Stimulated activated CD8-positive, alpha-beta memory T cell treated with anti-CD3 and anti-CD28 coated beads, Interleukin-12 subunit alpha, Interleukin-12 subunit beta, amount 100 ng/mL, for 24 hours (primary cell): ENCODE data around the gene TMEM38B.
"Not testable (repeated sequence)": the region's sequence is repeated elsewhere in the genome, so short reads cannot be mapped to it uniquely, and the experiment has no call there.

Source experiments
- DNase-seq: peaks from one replicate; pipeline ENCODE4 v3.0.0-alpha.2; 2020; ENCODE audit errors: extremely low read depth

TMEM38B gene

DNA sequence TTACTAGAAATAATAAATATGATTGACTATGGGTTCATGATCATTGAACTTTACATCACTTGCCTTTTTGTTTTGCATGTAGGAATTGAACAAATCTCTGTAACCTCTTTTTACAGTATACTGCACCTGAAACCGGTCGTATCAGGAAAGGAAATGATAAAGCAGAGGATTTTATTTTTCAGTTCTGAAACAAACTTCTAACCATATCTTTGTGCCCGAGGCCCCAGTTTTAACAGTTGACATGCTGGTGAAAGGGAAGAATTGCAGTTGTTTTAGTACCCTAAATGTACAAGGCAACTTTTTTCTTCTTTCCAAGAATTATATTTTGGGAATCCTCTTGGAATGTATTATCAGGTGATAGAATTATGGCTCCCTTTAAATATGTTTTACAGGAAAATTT is 27.8 kb downstream of the TMEM38B start:
- no peak for DNase-seq

DNA sequence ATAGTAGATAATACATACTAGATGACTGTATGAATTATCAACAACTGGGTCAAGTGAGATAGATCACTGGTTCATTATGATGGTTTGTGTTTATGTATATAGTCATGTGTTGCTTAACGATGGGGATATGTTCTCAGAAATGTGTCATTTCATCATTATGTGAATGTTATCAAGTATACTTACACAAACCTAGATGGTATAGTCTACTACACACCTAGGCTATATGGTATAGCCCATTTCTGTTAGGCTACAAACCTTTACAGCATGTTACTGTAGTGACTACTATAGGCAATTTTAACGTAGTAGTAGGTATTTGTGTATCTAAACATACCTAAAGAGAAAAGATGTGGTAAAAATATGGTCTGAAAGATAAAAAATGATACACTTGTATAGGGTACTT is 31.0 kb downstream of the TMEM38B start:
- DNase-seq, result no peak

DNA sequence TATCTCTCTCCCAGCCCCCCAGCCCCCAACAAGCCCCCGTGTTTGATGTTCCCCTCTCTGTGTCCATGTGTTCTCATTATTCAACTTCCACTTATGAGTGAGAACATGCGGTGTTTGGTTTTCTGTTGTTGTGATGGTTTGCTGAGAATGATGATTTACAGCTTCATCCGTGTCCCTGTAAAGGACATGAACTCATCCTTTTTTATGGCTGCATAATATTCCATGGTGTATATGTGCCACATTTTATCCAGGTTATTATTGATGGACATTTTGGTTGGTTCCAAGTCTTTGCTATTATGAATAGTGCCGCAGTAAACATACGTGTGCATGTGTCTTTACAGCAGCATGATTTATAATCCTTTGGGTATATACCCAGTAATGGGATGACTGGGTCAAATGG is 33.9 kb downstream of the TMEM38B start:
- DNase-seq, result not testable (repeated sequence)

DNA sequence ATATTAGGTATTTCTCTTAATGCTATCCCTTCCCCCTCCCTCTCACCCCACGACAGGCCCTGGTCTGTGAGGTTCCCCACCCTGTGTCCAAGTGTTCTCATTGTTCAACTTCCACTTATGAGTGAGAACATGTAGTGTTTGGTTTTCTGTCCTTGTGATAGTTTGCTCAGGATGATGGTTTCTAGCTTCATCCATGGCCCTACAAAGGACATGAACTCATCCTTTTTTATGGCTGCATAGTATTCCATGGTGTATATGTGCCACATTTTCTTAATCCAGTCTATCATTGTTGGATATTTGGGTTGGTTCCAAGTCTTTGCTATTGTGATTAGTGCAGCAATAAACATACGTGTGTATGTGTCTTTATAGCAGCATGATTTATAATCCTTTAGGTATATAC is 37.1 kb downstream of the TMEM38B start:
- not testable (repeated sequence) for DNase-seq

GRCh38 chr9:105735366-105735765 is 41.0 kb downstream of the TMEM38B start:
- no peak for DNase-seq

DNA sequence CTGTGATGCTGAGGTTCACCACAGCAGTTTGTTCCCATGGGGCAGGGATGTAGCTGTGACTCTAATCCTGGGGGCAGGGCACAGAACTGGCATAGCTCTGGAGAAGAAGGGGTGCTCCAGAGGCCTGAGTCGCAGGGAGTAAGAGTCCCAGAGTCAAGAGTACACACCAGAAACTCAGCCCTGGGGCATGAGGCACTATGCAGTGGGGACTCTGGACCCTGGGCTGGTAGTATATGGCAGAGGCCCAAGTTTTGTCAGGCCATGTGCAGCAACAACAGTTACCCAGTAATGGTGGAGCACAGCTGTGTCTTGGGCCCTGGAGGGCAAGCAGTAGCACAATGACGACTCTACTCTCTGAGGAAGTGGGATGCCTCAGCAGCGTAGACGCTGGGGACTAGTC is 42.9 kb downstream of the TMEM38B start:
- no peak for DNase-seq

DNA sequence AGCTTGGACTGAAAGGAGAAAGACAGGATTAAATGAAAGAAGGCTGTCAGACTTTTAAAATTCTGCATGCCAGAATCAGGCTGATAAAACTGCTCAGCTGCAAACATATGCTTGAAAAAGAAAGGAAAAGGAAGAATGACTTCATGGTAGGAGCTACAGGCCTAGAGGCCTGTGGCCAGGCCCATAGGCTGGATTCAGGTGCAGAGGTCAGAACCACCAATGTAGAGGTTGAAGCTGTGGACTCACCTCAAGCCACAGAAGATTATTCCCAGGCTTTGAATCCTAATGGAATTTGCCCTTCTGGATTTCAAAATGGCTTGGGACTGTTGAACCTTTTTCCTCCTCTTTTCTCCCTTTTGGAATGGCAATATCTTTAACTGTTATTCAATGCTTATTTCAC is 47.7 kb downstream of the TMEM38B start:
- no peak for DNase-seq

GRCh38 chr9:105747325-105747724 is 53.0 kb downstream of the TMEM38B start:
- not testable (repeated sequence) for DNase-seq

GRCh38 chr9:105751761-105752160 is 57.4 kb downstream of the TMEM38B start:
- DNase-seq, result no peak

DNA sequence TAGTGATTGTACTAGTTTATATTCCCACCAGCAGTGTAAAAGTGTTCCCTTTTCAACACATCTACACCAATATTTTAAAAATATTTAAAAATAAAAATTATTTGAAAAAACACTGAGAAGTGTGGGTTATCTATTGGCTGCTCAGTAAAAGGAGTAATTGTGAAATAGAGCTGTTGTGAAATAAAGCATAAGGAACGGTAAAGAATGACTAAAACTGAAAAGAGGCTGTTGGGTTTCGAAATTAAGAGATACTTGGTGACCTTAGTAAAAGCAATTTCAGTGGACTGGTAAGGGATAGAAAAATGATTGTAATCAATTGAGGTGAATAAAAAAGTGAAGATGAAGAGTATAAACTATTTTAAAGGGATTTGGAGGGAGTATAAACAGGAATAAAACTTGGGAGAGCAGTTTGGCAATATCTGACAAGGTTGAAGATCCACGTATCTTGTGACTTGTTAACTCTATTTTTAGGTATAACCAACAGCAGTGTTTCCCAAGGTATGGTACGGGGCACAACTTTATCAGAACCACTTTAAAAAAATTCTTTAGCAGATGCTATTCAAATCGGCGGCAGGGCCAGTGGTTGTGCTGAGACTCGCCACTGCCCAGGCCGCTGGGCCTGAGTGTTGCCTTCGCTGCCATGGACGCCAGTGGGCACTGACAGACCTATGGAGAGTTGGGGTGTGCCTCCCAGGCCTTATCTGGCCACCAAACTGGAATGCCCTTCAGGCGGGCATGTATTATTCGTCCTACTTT is 63.3 kb downstream of the TMEM38B start:
- DNase-seq, result no peak

DNA sequence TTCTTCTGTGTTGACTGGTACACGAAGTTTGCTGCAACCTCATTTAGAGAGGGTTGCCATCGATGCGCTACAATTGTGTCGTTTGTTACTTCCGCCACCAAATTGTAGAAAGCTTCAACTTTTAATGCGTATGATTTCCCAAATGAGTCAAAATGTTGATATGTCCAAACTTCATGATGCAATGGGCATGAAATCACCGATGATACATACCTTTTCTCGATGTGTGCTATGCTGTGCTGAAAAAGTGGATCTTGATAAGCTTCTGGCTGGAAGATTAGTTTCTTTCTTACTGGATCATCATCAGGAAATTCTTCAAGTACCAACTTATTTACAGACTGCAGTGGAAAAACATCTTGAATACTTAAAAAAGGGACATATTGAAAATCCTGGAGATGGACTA is 65.7 kb downstream of the TMEM38B start:
- no peak for DNase-seq

DNA sequence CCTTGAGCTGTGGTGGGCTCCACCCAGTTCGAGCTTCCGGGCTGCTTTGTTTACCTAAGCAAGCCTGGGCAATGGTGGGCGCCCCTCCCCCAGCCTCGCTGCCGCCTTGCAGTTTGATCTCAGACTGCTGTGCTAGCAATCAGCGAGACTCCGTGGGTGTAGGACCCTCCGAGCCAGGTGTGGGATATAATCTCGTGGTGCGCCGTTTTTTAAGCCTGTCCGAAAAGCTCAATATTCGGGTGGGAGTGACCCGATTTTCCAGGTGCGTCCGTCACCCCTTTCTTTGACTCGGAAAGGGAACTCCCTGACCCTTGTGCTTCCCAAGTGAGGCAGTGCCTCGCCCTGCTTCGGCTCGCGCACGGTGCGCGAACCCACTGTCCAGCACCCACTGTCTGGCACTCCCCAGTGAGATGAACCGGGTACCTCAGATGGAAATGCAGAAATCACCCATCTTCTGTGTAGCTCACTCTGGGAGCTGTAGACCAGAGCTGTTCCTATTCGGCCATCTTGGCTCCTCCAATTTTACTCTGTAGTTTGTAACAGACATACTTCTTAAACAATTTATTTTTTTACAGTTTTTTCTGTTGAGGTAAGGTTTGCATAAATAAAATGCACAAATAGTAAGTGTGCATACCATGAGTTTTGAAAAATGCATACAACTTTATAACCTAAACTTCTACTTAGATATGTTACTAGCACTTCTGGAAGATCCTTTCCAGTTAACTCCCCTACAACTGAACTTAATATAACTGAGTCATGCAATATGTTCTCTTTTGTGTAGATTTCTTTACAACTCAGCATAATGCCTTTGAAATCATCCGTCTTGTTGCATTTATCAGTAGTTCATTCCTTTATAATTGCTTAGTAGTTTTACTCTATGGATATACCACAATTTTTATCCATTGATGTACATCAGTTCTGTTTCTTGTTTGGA is 88.5 kb downstream of the TMEM38B start:
- DNase-seq, result not testable (repeated sequence)

- DNase-seq, result not testable (repeated sequence)
Measured at GRCh38 chr9:105783495-105783872, 89.1 kb downstream of the TMEM38B start.

GRCh38 chr9:105786796-105787195 is 92.5 kb downstream of the TMEM38B start:
- DNase-seq, result not testable (repeated sequence)

DNA sequence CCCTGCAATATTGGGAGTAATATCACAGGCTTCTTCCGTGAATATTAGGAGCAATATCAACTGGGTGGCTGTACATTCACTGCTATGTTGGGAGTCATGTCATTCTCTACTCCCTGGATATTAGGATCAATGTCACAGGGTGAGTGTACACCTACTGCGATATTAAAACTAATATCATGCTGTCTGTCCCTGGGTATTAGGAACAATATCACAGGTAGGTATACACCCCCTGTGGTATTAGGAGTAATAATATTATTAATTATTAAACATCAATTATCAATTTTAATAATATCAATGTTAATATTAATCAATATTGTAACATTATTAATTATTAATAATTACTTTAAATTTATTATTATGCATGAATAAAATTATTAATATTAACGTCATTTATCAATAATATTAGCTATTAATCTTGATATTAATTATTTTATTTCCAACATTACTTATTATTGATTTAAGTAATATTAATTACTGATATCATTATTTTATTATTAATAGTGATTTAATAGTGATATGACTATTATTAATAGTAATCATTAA is 121.9 kb downstream of the TMEM38B start:
- DNase-seq, result no peak

DNA sequence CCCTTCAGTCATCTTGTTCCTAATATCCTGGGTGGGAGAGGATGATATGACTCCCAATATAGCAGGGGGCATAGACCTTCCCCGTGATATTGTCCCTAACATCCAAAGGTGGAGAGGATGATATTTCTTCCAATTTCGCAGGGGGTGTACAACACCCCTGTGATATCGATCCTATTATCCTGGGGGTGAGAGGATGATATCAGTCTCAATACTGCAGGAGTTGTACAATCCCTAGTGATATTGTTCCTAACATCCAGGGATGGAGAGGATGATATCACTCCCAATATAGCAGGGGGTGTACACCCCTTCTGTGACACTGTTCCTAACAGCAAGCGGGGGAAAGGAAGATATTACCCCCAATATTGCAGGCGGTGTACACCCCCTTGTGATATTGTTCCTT is 122.6 kb downstream of the TMEM38B start:
- no peak for DNase-seq

DNA sequence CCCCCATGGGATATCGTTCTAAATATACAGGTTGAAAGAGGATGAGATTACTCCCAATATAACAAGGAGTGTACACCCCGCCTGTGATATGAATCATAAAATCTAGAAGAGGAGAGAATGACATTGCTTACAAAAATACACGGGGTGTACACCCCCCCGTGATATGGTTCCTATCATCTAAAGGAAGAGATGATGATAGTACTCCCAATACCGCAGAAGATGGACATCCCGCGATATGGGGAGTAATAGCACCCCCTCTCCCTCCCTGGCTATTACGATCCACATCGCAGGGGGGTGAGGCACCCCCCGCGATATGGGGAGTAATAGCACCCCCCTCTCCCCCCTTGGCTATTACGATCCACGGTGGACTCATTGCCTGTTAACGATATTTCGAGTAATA is 124.6 kb downstream of the TMEM38B start:
- no peak for DNase-seq

DNA sequence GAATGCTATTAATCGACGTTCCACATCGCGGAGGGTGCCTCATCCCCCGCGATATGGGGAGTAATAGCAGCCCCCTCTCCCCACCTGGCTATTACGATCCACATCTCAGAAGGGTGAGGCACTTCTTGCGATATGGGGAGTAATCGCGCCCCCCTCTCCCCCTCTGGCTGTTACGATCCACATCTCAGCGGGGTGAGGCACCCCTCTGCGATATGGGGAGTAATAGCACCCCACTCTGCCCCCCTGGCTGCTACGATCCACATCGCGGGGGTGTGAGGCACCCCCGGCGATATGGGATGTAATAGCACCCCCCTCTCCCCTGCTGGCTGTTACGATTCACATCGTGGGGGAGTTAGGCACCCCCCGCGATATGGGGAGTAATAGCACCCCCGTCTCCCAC is 128.5 kb downstream of the TMEM38B start:
- no peak for DNase-seq
